HG02623 (cell line): Measurements from ENCODE around the gene USP31.

Experiments
- ATAC-seq: cut with Tn5 transposase; IDR thresholded peaks from one replicate; pipeline ENCODE4 v1.9.1; 2021; ENCODE audit warnings: moderate library complexity; ENCODE audit not compliant: unreplicated experiment

The USP31 gene

DNA sequence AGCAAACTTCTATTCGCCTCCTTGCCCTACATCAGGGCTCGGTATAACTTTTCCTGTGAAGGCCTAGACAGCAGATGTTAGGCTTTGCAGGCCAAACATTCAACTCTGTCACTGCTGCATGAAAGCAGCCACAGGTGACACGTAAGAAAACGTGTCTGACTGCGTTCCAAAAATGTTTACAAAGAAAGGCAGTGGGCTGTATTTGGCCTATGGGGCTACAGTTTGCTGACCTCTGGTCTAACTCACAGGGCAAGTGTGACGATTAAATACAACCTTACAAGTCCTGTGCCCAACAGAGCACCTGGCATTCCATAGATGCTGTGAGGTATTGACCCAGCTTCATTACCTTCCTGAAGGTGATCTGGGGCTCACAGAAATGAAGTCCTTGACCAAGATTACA lies 79.4 kb downstream of the USP31 start:
- no peak for ATAC-seq

DNA sequence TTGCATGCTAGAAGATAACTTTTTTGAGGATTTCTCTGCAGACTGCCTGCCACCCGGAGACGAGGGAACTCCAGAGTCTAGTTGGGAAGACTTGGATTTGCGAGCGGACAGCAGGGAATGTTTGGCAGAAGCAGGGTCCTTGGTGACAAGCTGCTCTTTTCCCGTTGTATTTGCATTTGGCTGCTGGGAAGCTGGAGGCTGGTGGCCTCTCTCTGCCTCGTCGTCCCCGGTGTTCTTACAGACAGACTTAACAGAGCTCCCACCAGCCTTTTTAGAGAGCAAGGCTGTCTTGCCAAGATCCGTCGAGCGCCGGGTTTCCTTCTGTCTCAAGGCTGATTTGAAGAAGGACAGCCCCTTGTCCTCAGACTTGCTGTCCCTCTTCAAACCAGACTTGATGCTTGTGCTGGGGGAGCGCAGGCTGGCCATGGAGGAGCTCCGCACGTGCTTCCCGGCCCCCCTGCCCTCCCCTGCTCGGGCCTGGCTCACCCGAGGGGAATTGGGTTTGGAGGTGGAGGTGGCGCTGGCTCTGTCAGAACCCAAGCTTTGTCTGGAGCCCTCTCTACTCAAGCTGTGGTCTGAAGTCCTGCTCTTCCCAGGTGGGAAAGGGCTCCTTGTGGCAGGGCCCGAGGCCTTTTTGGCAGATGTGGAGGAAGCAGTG lies 81.0 kb downstream of the USP31 start:
- no peak for ATAC-seq

DNA sequence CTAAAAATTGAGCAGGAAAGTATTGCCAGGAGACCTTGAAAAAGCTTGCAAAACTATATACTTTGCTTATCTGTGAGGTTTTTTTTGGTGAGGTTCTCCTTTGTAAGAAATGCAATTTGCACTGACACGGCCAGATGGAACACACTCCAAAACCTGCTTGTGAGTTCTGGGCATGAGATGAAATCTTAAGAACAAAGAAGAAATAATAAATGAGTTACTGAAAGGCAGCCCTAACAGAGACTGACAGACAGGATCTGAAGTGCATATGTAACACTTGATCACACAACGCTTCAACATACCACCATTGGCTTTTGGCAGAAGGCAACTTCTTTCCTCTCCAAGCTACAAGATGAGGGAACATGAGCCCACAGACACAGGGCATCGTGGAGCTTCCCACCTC lies 82.6 kb downstream of the USP31 start:
- no peak for ATAC-seq

DNA sequence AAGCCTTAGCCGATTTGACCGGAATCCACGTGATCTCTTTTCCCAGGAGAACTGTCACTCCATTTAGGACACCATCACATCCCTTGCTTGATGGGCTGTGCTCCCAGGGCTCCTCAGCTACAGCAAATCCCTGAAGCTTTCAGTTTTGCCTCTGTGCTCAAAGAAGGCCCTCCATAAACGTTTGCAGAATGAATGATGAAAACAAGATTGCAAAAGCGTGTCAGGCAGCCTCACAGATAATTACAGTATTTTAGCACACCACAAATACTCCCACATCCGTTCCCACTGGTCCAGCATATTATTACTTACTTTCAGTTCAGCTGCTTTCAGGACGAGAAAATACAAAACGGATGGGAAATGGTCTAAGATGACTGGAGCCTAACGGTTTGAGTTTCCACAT lies 84.6 kb downstream of the USP31 start:
- no peak for ATAC-seq

DNA sequence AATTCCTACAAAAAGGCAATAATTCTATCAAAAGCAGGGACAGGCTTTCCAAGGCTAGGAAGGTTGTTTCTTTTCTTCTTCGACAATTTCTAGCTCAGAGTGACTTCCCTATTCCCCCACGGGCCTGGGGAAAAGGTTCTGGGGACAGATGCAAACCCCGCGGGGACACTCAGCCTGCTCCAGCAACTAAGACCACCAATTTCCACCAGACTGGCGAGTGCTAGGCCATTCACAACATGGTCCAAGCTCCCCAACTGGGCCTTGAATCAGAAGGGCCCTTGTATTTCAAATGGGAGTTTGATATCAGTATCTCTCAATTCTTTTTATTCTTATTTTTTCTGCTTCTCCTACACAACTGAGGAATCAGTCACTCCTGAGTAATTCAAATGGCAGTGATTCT lies 86.7 kb downstream of the USP31 start:
- ATAC-seq: no peak

DNA sequence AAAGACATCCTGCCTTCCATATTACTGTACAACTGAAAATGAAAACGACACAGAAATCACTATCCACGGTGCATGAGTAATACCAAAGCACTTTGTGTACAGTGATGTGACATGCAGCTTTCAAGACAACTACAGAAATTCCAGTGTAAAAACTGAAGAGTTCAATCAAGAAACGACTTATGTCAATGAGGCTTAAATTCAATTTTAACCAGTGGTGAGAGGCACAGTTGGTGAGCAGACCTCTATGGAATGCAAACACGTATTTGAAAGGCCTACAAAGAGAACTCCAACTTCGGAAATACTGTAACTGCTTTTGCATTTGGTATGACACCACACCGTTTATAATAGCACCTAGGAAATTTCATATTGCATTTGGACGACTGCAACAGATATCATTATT lies 87.6 kb downstream of the USP31 start:
- ATAC-seq: no peak

DNA sequence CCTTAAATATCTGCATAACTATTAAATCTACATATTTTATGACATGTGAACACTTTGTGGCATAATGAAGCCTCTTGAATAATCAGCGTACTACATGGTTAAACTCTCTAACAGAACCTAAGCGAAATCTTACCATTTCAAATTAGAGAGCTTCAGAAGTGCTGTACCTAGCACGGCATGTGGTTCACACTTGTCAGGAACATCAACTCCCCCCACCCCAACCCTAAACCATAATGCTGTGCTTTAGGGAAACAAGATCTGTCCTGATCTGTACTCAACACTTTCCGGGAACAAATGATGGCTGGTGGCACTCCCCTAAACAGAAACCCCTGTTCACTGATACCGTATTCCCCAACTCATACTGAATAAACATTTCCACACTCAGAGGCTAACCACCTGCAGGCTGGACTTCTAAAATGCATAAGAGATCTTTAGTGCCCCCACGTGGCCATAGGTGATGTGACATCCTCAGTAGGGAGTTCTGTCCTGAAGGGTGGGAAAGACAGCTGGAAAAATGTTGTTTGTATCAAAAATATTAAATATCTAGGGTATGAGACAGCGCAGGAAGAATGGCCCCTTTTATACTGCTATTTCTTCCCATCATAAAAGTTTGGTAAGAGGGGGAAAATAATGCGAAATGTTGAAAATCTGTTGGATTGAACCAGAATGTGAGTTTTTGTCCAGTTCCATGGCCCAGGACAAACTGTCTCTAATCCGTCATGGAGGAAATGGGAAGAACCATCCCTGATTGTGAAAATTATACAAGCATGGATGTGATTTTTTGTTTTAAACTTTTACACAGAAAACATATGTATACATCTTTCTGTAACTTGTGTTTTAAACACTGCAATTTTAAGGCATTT lies 88.6 kb downstream of the USP31 start:
- no peak for ATAC-seq

DNA sequence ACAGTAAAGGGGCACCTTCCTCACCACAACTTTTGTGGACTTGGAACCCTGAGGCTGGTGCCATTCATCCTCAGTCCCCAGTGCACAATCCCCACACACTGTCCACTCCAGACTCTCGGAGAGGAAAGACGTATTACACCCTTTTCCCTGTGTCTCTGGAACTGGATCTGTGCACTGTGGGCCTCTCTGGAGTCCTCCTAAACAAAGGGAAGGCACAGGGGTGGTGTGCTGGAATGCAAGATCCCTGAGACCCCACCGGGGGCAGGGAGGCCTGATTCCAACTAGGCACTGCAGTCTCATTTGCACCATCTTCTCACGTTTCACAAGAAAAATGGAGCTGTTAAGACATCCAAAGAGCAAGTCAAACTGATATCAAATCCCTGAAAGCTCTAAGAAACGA lies 89.8 kb downstream of the USP31 start:
- ATAC-seq: no peak

DNA sequence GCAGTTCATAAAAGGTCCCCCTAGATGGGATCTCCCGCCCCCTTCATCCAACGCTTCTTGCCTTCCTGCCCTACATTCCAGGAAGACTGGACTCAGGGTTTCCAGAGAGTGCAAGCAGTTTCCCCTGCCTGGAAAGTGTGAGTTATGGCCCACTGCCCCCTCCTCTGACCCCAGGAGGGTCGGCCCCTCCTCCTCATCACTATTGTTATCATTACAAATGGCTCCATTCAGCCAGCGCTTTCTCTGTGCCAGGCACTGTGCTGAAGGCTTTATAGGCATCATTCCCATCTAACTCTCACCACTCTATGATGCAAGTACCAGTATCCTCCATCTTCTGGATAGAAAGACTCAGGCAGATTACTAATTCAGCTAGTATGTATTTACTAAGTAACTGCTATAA lies 90.7 kb downstream of the USP31 start:
- ATAC-seq: no peak

DNA sequence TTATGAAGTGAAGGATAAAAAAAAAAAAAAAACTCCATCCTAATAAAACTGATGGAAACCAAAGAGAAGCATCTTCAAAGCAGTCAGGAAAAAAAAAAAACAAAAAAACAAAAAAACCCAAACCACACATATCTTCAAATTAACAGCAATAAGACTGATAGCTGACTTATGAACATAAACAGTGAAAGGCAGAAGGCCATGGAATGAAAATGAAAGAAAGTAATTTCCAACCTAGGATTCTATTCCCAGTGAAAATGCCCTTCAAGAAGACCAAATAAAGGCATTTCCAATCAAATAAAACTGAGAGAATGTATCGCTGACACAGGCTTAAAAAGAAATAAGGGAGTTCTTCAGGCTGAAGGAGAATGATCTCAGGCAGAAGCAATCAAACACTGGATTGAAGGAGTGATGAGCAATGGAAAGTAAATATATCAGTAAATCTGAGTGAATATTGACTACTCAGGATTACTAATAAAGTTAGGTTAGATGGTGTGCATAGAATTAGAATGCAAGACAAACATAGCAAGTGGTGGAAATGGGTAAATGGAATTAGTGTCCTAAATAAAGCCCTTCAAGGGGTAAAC lies 92.1 kb downstream of the USP31 start:
- ATAC-seq: no peak

DNA sequence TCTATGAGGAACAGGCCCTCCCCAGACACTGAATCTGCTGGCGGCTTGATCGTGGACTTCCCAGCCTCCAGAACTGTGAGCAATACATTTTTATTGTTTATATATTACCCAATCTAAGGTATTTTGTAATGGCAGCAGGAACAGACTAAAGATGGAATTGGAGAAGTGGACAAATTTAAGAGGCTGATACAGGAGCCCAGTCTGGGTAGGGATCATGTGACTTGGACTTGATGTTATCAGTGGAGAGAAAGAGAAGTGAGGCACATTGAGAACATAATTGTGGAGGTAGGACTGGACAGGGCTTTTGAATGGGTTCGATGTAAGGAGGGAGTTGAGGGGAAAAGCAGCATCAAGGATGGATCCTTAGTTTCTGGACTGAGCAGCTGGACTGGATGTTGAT lies 93.8 kb downstream of the USP31 start:
- ATAC-seq: no peak

DNA sequence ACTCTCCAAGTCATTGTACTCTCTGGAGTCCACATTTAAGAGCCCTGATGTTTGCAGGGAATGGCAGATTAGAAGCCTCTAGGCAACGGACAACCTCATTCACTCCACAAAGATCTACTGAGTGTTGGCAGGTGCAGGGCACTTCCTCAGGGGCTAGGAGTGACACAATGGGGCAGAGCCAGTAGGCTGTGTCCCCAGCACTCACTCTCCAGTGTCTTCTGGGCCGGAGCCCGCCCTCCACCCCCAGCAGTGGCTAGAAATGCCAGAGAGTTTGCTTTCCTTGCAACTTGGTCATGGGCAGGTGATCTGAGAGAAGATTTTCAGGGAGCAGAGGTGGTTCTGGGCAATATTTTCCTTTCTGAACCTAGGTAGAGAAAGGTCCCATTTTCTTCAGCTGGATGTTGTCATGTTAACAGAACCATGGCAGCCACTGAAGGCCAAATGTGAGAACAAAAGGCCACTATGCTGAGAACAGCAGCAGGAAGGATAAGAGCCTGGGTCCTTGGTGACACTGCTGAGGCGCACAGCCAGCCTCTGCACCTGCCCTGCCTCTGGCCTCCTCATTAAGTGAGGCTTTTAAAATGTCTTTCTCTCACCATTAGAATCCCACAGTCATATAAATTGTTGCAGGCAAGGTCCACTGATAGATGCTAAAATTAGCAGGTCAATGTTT lies 96.2 kb downstream of the USP31 start:
- ATAC-seq: no peak

DNA sequence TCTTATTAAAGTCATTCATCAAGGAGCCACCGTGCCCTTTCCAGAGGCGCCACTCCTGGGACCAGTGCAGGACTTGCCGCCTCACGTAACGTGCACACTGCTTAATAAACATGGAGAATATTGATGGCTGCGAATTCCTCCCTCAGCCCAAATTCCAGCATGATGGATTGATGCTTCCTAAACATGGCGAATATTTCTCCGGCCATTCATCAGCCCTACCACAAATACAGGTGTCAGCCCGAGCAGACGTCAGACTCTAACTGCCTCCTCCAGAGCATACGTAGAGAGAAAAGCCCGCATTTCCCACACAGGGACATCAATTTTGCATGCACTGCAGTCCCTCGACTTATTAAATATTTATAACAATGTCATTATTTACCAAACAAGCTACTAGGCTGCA lies 97.0 kb downstream of the USP31 start:
- no peak for ATAC-seq

DNA sequence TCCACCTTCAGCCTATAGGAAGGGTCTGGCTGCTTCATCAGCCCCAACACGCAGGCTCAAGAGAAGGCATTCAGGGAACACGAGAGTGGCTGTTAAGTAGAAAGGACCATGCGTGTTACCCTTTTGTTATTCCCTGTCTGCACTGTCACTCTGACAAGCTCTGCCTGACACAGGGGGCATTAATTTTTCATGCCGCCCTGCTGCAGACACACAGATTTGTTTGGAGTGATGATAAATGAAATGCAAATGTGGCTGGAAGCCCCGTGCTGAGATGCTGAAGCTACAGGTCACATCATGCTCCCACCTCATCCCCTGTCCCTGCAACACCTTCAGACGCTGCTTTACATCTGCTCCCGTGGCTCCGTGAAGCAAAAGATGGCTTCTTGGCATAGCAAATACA lies 97.7 kb downstream of the USP31 start:
- no peak for ATAC-seq

DNA sequence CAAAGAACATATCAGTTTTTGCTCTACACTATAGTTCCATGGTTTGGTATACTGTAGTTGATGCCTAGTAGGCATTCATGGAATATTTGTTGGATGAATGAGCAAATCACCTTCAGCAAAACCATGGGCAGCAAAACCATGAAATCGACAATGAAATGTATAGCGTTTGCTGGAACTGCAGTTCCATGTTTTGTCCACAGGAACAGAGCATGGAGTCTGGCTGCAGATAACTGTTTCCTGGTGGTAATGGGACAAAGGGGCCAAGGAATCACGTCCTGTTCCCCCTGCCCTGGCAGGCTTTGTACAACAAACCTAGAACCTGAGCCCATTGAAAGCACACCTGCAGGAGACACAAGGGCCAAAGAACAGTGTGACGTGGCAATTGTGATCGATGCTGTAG lies 101.1 kb downstream of the USP31 start:
- ATAC-seq: no peak

DNA sequence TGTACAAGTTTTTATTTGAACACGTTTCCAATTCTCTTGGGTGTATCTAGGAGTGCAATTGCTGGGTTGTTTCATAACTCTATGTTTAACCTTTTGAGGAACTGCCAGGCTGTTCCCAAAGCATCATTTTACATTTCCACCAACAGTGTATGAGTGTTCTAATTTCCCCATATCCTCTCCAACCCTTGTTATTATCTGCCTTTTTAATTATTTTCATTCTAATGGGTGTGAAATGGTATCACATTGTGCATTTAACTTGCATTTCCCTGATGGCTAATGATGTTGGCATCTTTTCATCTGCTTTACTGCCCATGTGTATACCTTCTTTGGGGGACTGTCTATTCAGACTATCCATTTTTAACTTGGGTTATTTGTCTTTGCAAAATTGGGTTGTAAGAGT lies 104.2 kb downstream of the USP31 start:
- no peak for ATAC-seq

DNA sequence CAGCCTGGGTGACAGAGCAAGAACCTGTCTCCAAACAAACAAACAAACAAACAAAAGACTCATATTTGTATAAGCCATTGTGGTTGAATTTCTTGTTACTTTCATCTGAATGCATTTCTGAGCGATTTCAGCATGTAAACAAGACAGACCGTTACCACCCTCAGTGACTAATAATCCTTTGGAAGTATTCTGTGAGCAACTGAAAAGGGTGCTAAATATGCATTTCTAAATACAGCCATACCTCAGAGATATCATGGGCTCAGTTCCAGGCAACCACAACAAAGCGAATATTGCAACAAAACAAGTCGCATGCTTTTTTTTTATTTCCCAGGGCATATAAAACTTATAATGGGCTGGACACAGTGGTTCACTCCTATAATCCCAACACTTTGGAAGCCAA lies 109.0 kb downstream of the USP31 start:
- ATAC-seq: no peak

DNA sequence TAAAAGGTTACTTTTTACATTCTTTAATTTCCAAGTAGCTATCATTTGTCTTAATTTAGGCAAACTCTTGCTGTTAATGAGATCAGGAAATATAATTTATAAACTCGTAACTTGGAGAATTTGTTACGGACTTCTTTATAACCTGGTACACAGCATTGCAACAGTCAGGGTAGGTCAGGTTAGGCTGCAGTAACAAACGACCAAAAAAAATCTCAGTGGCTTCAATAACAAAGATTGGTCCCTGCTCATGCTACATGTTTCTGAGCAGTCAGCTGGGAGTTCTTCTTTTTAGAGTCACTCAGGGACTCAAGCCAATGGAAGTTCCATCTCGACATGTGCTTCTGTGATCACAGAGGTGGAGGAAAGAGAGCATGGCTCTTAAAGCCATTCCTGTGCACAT lies 110.1 kb downstream of the USP31 start:
- no peak for ATAC-seq

DNA sequence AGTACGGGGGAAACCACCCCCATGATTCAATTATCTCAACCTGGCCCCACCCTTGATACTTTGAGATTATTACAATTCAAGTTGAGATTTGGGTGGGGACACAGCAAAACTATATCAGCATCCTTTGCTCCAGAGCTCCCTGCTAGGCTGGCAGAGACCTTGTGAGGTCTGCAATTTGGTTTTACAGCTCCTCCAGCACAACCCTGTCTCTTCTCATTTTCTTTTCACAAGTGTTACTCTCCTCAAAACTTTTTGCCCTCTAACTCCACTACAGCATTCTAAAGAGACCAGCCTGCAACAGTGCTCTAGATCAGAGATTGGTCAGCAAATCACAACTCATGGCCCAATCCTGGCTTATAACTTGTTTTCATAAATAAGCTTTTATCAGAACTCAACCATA lies 114.0 kb downstream of the USP31 start:
- no peak for ATAC-seq

DNA sequence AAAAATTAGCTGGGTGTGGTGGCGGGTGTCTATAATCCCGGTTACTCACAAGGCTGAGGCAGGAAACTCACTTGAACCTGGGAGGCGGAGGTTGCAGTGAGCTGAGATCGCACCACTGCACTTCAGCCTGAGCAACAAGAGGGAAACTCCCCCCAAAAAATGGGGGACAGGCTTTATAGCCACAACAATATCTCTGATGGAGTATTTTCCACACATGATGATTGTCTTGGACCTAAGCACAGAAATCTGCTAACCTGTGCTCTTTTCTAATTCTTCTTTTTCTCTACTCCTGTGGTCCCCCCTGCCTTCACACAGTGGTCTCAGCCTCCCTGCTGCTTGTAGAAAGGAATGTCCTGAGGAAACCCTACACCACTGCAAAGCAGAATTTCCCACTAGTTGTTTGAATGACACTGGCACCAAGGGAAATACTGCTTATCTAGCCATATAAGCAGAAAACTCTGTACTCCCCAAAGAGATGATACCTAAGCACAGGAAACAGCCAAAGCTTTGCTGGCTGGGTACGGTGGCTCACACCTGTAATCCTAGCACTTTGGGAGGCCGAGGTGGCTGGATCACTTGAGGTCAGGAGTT lies 117.6 kb downstream of the USP31 start:
- no peak for ATAC-seq

DNA sequence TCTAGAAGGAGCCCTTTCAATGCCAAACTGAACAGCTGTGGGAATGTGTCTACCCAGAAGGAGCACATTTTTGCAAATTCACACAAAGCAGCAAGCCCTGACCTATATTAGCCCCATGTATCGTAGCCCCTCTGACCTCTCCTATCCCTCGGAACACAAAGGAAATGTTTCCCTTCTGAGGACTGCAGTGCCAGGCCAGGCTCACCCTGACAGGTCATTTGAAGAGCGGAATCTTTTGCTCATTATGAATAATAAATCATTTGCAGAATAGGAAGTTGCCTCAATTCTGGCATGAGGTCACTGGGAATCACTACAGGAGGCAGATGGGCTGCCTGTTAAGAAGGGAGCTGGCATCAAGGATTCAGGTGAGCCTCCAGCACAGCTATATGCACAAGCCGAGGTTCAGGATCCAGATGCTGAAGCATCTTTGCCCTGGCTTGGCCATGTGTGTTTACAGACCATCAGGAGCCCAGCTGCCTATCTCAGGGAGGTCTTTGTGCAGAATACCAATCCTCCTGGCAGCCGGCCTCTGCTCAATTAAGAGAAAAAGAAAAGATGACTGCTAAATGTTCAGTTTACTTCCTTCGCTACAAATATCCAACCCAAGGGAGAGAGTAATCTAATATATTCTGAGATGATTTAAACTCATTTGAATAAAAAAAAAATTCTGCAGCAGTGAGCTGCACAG lies 119.4 kb downstream of the USP31 start:
- no peak for ATAC-seq
